PC-9 (cell line): ENCODE measurements around the gene TCL1B. TPM values are rescaled to one million over a fixed set of nuclear protein-coding genes. Genes with fewer than 3 reads are reported as not detected.

Source experiments
- BruUV-seq: library from RNA; stranded (reverse); fragments of 400-500 nt; replicated peaks from 2 replicates; lab custom pipeline; 2021; lab: Mats Ljungman, UMichigan
- CTCF ChIA-PET: fragments of 300-600 bp; sonication (Branson Sonifier 250); formaldehyde crosslinking; loops from one replicate; lab custom pipeline; 2022; ENCODE audit warnings: antibody characterized with exemption; lab: Charles Lee
- POLR2A ChIA-PET: fragments of 300-600 bp; sonication (Branson Sonifier 250); formaldehyde crosslinking; loops from one replicate; lab custom pipeline; 2022; ENCODE audit warnings: antibody characterized with exemption; ENCODE audit not compliant: unreplicated experiment; lab: Charles Lee
- DNase-seq, 2 experiments: peaks; one replicate each; pipeline versions ENCODE4 v3.0.0 to v3.0.0-alpha.2; 2015 to 2022; ENCODE audit warnings: mixed read lengths in 1 of 2
- H2AFZ ChIP-seq: fragments of 200-600 bp; sonication (generic); 2 replicates; pipeline ENCODE4 v1.8.1; 2017; ENCODE audit warnings: antibody characterized with exemption
- H3F3A ChIP-seq: fragments of 200-600 bp; sonication (generic); 2 replicates; pipeline ENCODE4 v1.8.1; 2017; ENCODE audit warnings: antibody characterized with exemption, mild to moderate bottlenecking, low read depth; ENCODE audit not compliant: insufficient read depth
- H3K27ac ChIP-seq: fragments of 200-600 bp; sonication (generic); 2 replicates; pipeline ENCODE4 v1.6.1; 2016; ENCODE audit warnings: mixed run types
- H3K27me3 ChIP-seq: fragments of 200-600 bp; sonication (generic); 2 replicates; pipeline ENCODE4 v1.6.1; 2016; ENCODE audit warnings: low read depth, mixed run types; ENCODE audit not compliant: insufficient read depth
- H3K36me3 ChIP-seq: fragments of 200-600 bp; sonication (generic); 2 replicates; pipeline ENCODE4 v1.6.1; 2016; ENCODE audit warnings: low read depth, mixed run types
- H3K4me1 ChIP-seq: fragments of 200-600 bp; sonication (generic); replicated peaks from 2 replicates; pipeline ENCODE4 v1.6.1; 2016; ENCODE audit warnings: mixed run types; ENCODE audit not compliant: insufficient read depth
- H3K4me2 ChIP-seq: fragments of 200-600 bp; sonication (generic); 2 replicates; pipeline ENCODE4 v1.6.1; 2017; ENCODE audit warnings: mixed run types
- H3K4me3 ChIP-seq: fragments of 200-600 bp; sonication (generic); 2 replicates; pipeline ENCODE4 v1.6.1; 2016; ENCODE audit warnings: mixed run types
- H3K79me2 ChIP-seq: fragments of 200-600 bp; sonication (generic); 2 replicates; pipeline ENCODE4 v1.6.1; 2017; ENCODE audit warnings: low read depth, mixed run types
- H3K9me2 ChIP-seq: fragments of 200-600 bp; sonication (generic); 2 replicates; pipeline ENCODE4 v1.8.1; 2017; ENCODE audit warnings: mild to moderate bottlenecking; ENCODE audit not compliant: insufficient read depth
- H3K9me3 ChIP-seq: fragments of 200-600 bp; sonication (generic); 2 replicates; pipeline ENCODE4 v1.8.1; 2016; ENCODE audit warnings: low read depth; ENCODE audit not compliant: insufficient read depth
- H4K20me1 ChIP-seq: fragments of 200-600 bp; sonication (generic); 2 replicates; pipeline ENCODE4 v1.8.1; 2017; ENCODE audit not compliant: insufficient read depth
- EZH2 ChIP-seq: fragments of 200-600 bp; sonication (generic); IDR thresholded peaks from 2 replicates; pipeline ENCODE4 v1.8.0; 2017; ENCODE audit warnings: antibody characterized with exemption, low read depth
- intact Hi-C: fragments of 100-400 bp; cut with micrococcal nuclease; formaldehyde crosslinking; loops from one replicate; pipeline ENCODE4 v1.10.0; 2022; ENCODE audit not compliant: unreplicated experiment
- total RNA-seq: library from RNA; stranded (reverse); gene quantifications from 2 replicates; pipeline ENCODE4 v1.2.3, GENCODE V29; 2021
- TF ChIP-seq, protein P1 (sequence below): fragments of 200-600 bp; sonication (generic); conservative IDR thresholded peaks from 2 replicates; pipeline ENCODE4 v1.6.1; 2017; ENCODE audit warnings: mixed run types, antibody characterized with exemption, mild to moderate bottlenecking, moderate library complexity

TCL1B gene
- total RNA-seq, 1 experiment from 2014 or later = not detected

DNA sequence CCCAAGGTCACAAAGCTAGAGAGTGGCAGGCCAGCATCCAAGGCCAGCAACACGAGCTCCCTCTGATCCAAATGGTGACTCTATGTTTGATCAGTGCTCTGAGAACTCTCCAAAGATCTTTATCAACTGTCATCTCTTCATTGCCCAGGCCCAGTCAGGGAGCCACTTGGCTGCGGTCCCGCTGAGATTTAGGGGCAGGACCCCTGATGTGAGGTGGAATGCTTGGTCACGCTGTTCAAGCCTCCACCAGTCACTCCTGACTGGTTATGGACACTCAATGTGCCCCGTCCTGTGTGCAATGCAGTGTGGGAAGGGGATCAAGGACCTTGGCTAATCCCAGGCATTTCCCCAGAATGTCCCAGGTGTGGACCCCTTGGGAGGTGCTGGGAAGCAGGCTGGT is 19.8 kb upstream of the TCL1B start:
- BruUV-seq = no TSS peak
- TF ChIP-seq EZH2 = no peak
- TF ChIP-seq, protein P1, sequence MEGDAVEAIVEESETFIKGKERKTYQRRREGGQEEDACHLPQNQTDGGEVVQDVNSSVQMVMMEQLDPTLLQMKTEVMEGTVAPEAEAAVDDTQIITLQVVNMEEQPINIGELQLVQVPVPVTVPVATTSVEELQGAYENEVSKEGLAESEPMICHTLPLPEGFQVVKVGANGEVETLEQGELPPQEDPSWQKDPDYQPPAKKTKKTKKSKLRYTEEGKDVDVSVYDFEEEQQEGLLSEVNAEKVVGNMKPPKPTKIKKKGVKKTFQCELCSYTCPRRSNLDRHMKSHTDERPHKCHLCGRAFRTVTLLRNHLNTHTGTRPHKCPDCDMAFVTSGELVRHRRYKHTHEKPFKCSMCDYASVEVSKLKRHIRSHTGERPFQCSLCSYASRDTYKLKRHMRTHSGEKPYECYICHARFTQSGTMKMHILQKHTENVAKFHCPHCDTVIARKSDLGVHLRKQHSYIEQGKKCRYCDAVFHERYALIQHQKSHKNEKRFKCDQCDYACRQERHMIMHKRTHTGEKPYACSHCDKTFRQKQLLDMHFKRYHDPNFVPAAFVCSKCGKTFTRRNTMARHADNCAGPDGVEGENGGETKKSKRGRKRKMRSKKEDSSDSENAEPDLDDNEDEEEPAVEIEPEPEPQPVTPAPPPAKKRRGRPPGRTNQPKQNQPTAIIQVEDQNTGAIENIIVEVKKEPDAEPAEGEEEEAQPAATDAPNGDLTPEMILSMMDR = no peak
- no peaks in the 10 kb centered on the region for H3K9me3 ChIP-seq
- no peaks in the 10 kb centered on the region for H3K4me1 ChIP-seq
- intact Hi-C loops = no loop called here
- POLR2A ChIA-PET = no interaction called here
- H3K27me3 ChIP-seq = peaks cover 18% of the 10 kb centered on the region
- no peaks in the 10 kb centered on the region for H3K36me3 ChIP-seq
- H3K27ac ChIP-seq = no peak overlapping the region
- no peaks in the 10 kb centered on the region for H3K9me2 ChIP-seq
- H3K79me2 ChIP-seq = no peaks in the 10 kb centered on the region
- no peak overlapping the region for H3K4me3 ChIP-seq
- CTCF ChIA-PET = no interaction called here
- DNase-seq = no peak
- H3F3A ChIP-seq = no peaks in the 10 kb centered on the region
- no peak overlapping the region for H2AFZ ChIP-seq
- H4K20me1 ChIP-seq = no peaks in the 10 kb centered on the region
- no peak overlapping the region for H3K4me2 ChIP-seq

DNA sequence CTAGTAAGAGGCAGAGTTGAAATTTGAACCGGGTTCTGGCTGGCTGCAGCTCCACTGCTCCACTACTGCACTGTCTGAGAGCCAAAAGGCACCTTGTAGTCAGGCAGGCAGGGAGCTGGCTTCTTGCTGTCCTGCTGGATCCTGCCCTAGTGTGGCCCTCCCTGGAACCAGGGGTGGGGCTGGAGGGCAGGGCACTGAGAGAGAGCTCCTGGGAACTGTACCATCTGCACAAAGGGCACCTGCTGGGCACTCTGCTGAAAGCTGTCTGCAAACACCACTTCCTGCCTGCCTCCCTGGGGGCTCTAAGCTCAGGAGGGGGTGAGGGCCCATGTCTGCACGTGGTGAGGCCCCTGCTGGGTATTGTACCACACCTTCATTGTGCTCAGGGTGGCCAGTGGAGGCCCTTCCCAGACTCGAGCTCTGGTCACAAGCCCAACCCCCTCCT is 19.0 kb upstream of the TCL1B start:
- CTCF ChIA-PET = no interaction called here
- no peak overlapping the region for H3K4me3 ChIP-seq

DNA sequence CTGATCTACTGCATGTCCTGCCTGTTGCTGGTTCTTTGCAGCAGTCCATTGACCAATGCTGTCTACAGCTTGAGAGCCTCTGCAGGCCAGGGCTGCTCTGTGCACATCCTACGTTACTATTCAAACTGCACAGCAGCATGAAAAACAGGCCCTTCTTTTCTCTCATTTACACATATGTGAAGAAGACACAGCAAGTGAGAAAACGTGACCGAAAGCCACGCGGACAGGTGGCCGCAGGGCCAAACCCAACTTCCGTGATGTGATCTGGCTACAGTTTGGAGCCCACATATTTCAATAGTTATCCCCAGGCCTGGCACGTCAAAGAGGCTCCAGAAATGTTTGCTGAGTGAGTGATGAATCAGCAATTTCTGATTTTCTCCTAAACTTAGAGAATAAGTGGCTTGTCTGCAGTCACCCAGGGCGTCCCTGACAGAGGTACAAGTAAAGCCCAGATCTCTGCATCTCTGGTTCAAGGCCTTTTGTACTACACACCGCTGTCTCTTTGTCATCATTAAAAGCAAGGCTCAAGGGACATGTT is 17.9 kb upstream of the TCL1B start:
- Histone ChIP-seq H3K4me1 (no peaks in the 10 kb centered on the region), H3K79me2 (no peaks in the 10 kb centered on the region), H3K9me3 (no peaks in the 10 kb centered on the region), H3K4me2 (no peak overlapping the region), H3K9me2 (no peaks in the 10 kb centered on the region), H3K36me3 (no peaks in the 10 kb centered on the region), H3F3A (no peaks in the 10 kb centered on the region), H2AFZ (no peak overlapping the region), H3K27ac (no peak overlapping the region), H3K27me3 (peaks cover 33% of the 10 kb centered on the region), H3K4me3 (no peak overlapping the region), H4K20me1 (no peaks in the 10 kb centered on the region)
- ChIA-PET POLR2A (no interaction called here), CTCF (no interaction called here)
- intact Hi-C loops = no loop called here
- TF ChIP-seq, protein P1 = no peak
- no TSS peak for BruUV-seq
- DNase-seq = no peak

More for the DNA sequence above, 19.0 kb upstream of the TCL1B start:
- POLR2A ChIA-PET = no interaction called here
- H3K4me2 ChIP-seq = no peak overlapping the region
- H3K27me3 ChIP-seq = peaks cover 25% of the 10 kb centered on the region
- DNase-seq = no peak
- no peaks in the 10 kb centered on the region for H4K20me1 ChIP-seq
- no peaks in the 10 kb centered on the region for H3K9me3 ChIP-seq
- H3K9me2 ChIP-seq = no peaks in the 10 kb centered on the region
- H3K27ac ChIP-seq = no peak overlapping the region
- H2AFZ ChIP-seq = no peak overlapping the region
- no peak for TF ChIP-seq EZH2
- TF ChIP-seq, protein P1 = no peak
- no peaks in the 10 kb centered on the region for H3K4me1 ChIP-seq
- BruUV-seq = no TSS peak
- no peaks in the 10 kb centered on the region for H3K79me2 ChIP-seq
- no peaks in the 10 kb centered on the region for H3K36me3 ChIP-seq
- intact Hi-C loops = no loop called here
- H3F3A ChIP-seq = no peaks in the 10 kb centered on the region
